Natural killer cell (primary cell): ENCODE data around the gene TOGARAM2. TPM values are rescaled to one million over a fixed set of nuclear protein-coding genes. Genes with fewer than 3 reads are reported as not detected.

Experiments used
- ATAC-seq, 3 donors: fragments of 150-1000 bp in 2 of 3; fragments of 200-7000 bp in 1 of 3; cut with Tn5 transposase; 1 replicate in 1 of 3; 2 replicates in 2 of 3; pipeline ENCODE4 v1.10.0; 2021; ENCODE audit warnings: mild to moderate bottlenecking in 2 of 3, moderate library complexity in 2 of 3
- DNase-seq, 2 donors: peaks; one replicate each; pipeline versions ENCODE4 v3.0.0 to v3.0.0-alpha.2; 2013 to 2021; ENCODE audit warnings: mixed read lengths in 1 of 2
- H3K27ac ChIP-seq: one replicate; pipeline ENCODE4 v1.5.1; 2013; ENCODE audit warnings: mild to moderate bottlenecking, low read length
- H3K27me3 ChIP-seq: one replicate; pipeline ENCODE4 v1.6.1; 2013; ENCODE audit warnings: low read length; ENCODE audit not compliant: control insufficient read depth, insufficient read depth
- H3K36me3 ChIP-seq: one replicate; pipeline ENCODE4 v1.6.1; 2013; ENCODE audit warnings: low read length; ENCODE audit not compliant: control insufficient read depth, insufficient read depth
- H3K4me1 ChIP-seq: one replicate; pipeline ENCODE4 v1.6.1; 2013; ENCODE audit warnings: low read length; ENCODE audit not compliant: control insufficient read depth, insufficient read depth
- H3K4me3 ChIP-seq: one replicate; pipeline ENCODE4 v1.5.1; 2013; ENCODE audit warnings: low read length
- H3K9me3 ChIP-seq: one replicate; pipeline ENCODE4 v1.6.1; 2013; ENCODE audit warnings: low read length; ENCODE audit not compliant: control insufficient read depth, insufficient read depth
- H3K27ac Mint-ChIP-seq, 2 donors: one replicate each; pipeline ENCODE4 v1.8.0; 2022; ENCODE audit warnings: mild to moderate bottlenecking in 2 of 2, mixed read lengths in 2 of 2, moderate library complexity in 1 of 2
- H3K27me3 Mint-ChIP-seq, 2 donors: one replicate each; pipeline ENCODE4 v1.8.0; 2022; ENCODE audit warnings: low read depth in 2 of 2, mixed read lengths in 2 of 2
- H3K36me3 Mint-ChIP-seq: one replicate; pipeline ENCODE4 v1.8.0; 2022; ENCODE audit warnings: mixed read lengths
- H3K4me1 Mint-ChIP-seq, 2 donors: one replicate each; pipeline ENCODE4 v1.8.0; 2022; ENCODE audit warnings: mixed read lengths in 2 of 2
- H3K4me3 Mint-ChIP-seq: one replicate; pipeline ENCODE4 v1.8.0; 2022; ENCODE audit warnings: mild to moderate bottlenecking, moderate library complexity, mixed read lengths
- H3K9me3 Mint-ChIP-seq, 2 donors: one replicate each; pipeline ENCODE4 v1.8.0; 2022; ENCODE audit warnings: mixed read lengths in 2 of 2
- CTCF ChIP-seq: fragments of 200-600 bp; IDR thresholded peaks from one replicate; pipeline ENCODE4 v1.8.0; 2022; ENCODE audit warnings: antibody characterized with exemption
- WGBS: methylation state at CpG from one replicate; pipeline ENCODE4 v1.1.7; 2013; ENCODE audit warnings: missing lambda C conversion rate; ENCODE audit not compliant: insufficient coverage; 5-methylcytosine and 5-hydroxymethylcytosine counted together
- intact Hi-C: fragments of 100-400 bp; cut with micrococcal nuclease; formaldehyde crosslinking; loops from one replicate; pipeline ENCODE4 v1.14.2; 2022
- total RNA-seq, 4 donors: library from RNA; stranded (reverse); fragments of 120-200 nt in 1 of 4; gene quantifications; one replicate each; pipeline versions ENCODE4 v1.2.3 to v1.2.4, GENCODE V29; 2013 to 2022

Gene TOGARAM2
- total RNA-seq, 3 donors from 2014 or later (not counting 1 experiment from before 2014, with no cell fraction given): 25.9 to 53.2 (median 30.8) TPM

GRCh38 chr2:29060441-29060840 is 79.3 kb downstream of the TOGARAM2 start:
- Histone ChIP-seq H3K4me3 (no peak overlapping the region), H3K27me3 (no peaks in the 10 kb centered on the region), H3K36me3 (no peaks in the 10 kb centered on the region), H3K27ac (no peak overlapping the region), H3K4me1 (no peaks in the 10 kb centered on the region), H3K9me3 (no peaks in the 10 kb centered on the region)
- Mint-ChIP-seq H3K36me3 (no peaks in the 10 kb centered on the region), H3K27me3 (no peaks in the 10 kb centered on the region), H3K27ac (no peak overlapping the region), H3K4me1 (no peaks in the 10 kb centered on the region), H3K9me3 (no peaks in the 10 kb centered on the region), H3K4me3 (no peak overlapping the region)
- intact Hi-C loops: no loop called here
- WGBS: 94% methylated on average over 7 of the region's 9 CpGs
- no peak for DNase-seq
- no peak for ATAC-seq
- no peak for TF ChIP-seq CTCF

GRCh38 chr2:29061176-29061575 is 80.1 kb downstream of the TOGARAM2 start:
- no peaks in the 10 kb centered on the region for H3K36me3 Mint-ChIP-seq
- no peaks in the 10 kb centered on the region for H3K36me3 ChIP-seq
- WGBS: 96% methylated on average over 6 of the region's 6 CpGs
- DNase-seq (no peak), ATAC-seq (no peak)
- intact Hi-C loops: no loop called here
- no peak overlapping the region for H3K27ac Mint-ChIP-seq
- no peaks in the 10 kb centered on the region for H3K9me3 ChIP-seq
- H3K27me3 ChIP-seq: no peaks in the 10 kb centered on the region
- no peak overlapping the region for H3K4me3 Mint-ChIP-seq
- H3K27me3 Mint-ChIP-seq: no peaks in the 10 kb centered on the region
- H3K4me1 Mint-ChIP-seq: no peaks in the 10 kb centered on the region
- no peak overlapping the region for H3K27ac ChIP-seq
- H3K4me1 ChIP-seq: no peaks in the 10 kb centered on the region
- no peak for TF ChIP-seq CTCF
- H3K4me3 ChIP-seq: no peak overlapping the region
- no peaks in the 10 kb centered on the region for H3K9me3 Mint-ChIP-seq

DNA sequence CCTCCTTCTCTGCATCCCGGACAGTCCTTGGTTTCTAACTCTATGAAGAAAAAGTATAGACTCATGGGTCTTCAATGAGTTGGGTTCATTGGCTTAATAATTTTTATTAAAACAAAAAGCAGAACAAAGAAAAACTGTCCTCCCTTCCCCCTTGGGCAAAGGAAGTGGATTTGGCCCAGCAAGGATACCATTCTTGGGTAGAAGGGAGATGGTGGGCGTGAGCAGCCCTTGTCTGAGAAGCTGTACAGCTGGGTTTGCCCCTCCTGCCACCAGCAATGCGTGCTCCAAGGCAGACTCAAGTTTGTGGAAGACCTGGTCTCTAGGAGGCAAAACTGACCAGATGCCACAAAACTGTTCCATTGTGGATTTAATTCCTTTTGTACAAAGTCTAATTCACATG is 80.5 kb downstream of the TOGARAM2 start:
- intact Hi-C loops: no loop called here
- Mint-ChIP-seq H3K4me1 (no peaks in the 10 kb centered on the region), H3K4me3 (no peak overlapping the region), H3K27ac (no peak overlapping the region), H3K36me3 (no peaks in the 10 kb centered on the region), H3K27me3 (no peaks in the 10 kb centered on the region), H3K9me3 (no peaks in the 10 kb centered on the region)
- no peaks in the 10 kb centered on the region for H3K9me3 ChIP-seq
- no peak for TF ChIP-seq CTCF
- ATAC-seq (no peak), DNase-seq (no peak)
- no peaks in the 10 kb centered on the region for H3K27me3 ChIP-seq
- no peaks in the 10 kb centered on the region for H3K4me1 ChIP-seq
- no peak overlapping the region for H3K4me3 ChIP-seq
- H3K27ac ChIP-seq: no peak overlapping the region
- no peaks in the 10 kb centered on the region for H3K36me3 ChIP-seq
- 81% methylated on average over 2 of the region's 3 CpGs for WGBS

GRCh38 chr2:29062371-29062770 is 81.3 kb downstream of the TOGARAM2 start:
- WGBS: 97% methylated on average over 10 of the region's 10 CpGs

More at GRCh38 chr2:29062371-29062770, 81.3 kb downstream of the TOGARAM2 start:
- Histone ChIP-seq H3K4me1 (no peaks in the 10 kb centered on the region), H3K27ac (no peak overlapping the region), H3K9me3 (no peaks in the 10 kb centered on the region), H3K36me3 (no peaks in the 10 kb centered on the region), H3K4me3 (no peak overlapping the region), H3K27me3 (no peaks in the 10 kb centered on the region)
- DNase-seq (no peak), ATAC-seq (no peak)
- TF ChIP-seq CTCF: no peak
- no peaks in the 10 kb centered on the region for H3K27me3 Mint-ChIP-seq
- H3K36me3 Mint-ChIP-seq: no peaks in the 10 kb centered on the region
- H3K27ac Mint-ChIP-seq: no peak overlapping the region
- no peaks in the 10 kb centered on the region for H3K9me3 Mint-ChIP-seq
- no peaks in the 10 kb centered on the region for H3K4me1 Mint-ChIP-seq
- no peak overlapping the region for H3K4me3 Mint-ChIP-seq
- intact Hi-C loops: no loop called here
